ENCODE measurements around the gene ATP12A.

Gene ATP12A

GRCh38 chr13:24734950-24735349 lies 54.7 kb downstream of the ATP12A start:
- DNase-seq (ENCODE audit: low read depth) = no peak

GRCh38 chr13:24737042-24737441 lies 56.8 kb downstream of the ATP12A start:
- DNase-seq (ENCODE audit: low read depth) = no peak

GRCh38 chr13:24738366-24738847 lies 58.2 kb downstream of the ATP12A start:
- DNase-seq (ENCODE audit: low read depth) = no peak

- DNase-seq (ENCODE audit: low read depth) = no peak
Observed at GRCh38 chr13:24740014-24740890, 60.0 kb downstream of the ATP12A start.

- DNase-seq (ENCODE audit: low read depth) = no peak
Observed at GRCh38 chr13:24741016-24741662, 60.9 kb downstream of the ATP12A start.

GRCh38 chr13:24741791-24742190 lies 61.6 kb downstream of the ATP12A start:
- DNase-seq (ENCODE audit: low read depth) = no peak

- no peak for DNase-seq (ENCODE audit: low read depth)
Observed at GRCh38 chr13:24742294-24742693, 62.1 kb downstream of the ATP12A start.

- DNase-seq (ENCODE audit: low read depth) = no peak
Observed at GRCh38 chr13:24742977-24743376, 62.8 kb downstream of the ATP12A start.

- DNase-seq (ENCODE audit: low read depth) = no peak
Observed at GRCh38 chr13:24744247-24744646, 64.0 kb downstream of the ATP12A start.

- DNase-seq (ENCODE audit: low read depth) = no peak
Observed at GRCh38 chr13:24745516-24745860, 65.3 kb downstream of the ATP12A start.

- no peak for DNase-seq (ENCODE audit: low read depth)
Observed at GRCh38 chr13:24745861-24746617, 65.8 kb downstream of the ATP12A start.

GRCh38 chr13:24746618-24747247 lies 66.5 kb downstream of the ATP12A start:
- no peak for DNase-seq (ENCODE audit: low read depth)

GRCh38 chr13:24747248-24748060 lies 67.2 kb downstream of the ATP12A start:
- DNase-seq (ENCODE audit: low read depth) = no peak

GRCh38 chr13:24748061-24748400 lies 67.8 kb downstream of the ATP12A start:
- no peak for DNase-seq (ENCODE audit: low read depth)

GRCh38 chr13:24759197-24759596 lies 79.0 kb downstream of the ATP12A start:
- DNase-seq (ENCODE audit: low read depth) = no peak

All from HS-5 (cell line).